Cerebellar cortex (tissue), 1 donor: ENCODE data around the gene GALNT11.
A peak's percentile ranks its signal among the peaks of the same experiment; 100 is the strongest.
"Not testable (repeated sequence)": the region's sequence is repeated elsewhere in the genome, so short reads cannot be mapped to it uniquely, and the experiment has no call there.

Experiments
- DNase-seq: peaks from one replicate; pipeline ENCODE4 v3.0.0-alpha.2; 2015; ENCODE audit warnings: low spot score

GALNT11 gene

GRCh38 chr7:152025077-152025936, at the start of gene GALNT11:
GALNT11 (plus strand) TSS chr7:152025674; CDS start chr7:152094228, 68,554 bp downstream.
- DNase-seq = peak; percentile 80

- no peak for DNase-seq
Measured at GRCh38 chr7:151978616-151979015, 46.9 kb upstream of the GALNT11 start.

GRCh38 chr7:151981223-151981622, 44.3 kb upstream of the GALNT11 start:
- DNase-seq = no peak

- DNase-seq = no peak
Measured at GRCh38 chr7:151982806-151983205, 42.7 kb upstream of the GALNT11 start.

- no peak for DNase-seq
Measured at GRCh38 chr7:151984612-151985011, 40.9 kb upstream of the GALNT11 start.

- peak; percentile 46 for DNase-seq
Measured at GRCh38 chr7:151987748-151988529, 37.5 kb upstream of the GALNT11 start.

GRCh38 chr7:151992375-151992774, 33.1 kb upstream of the GALNT11 start:
- DNase-seq = peak; percentile 61

- no peak for DNase-seq
Measured at GRCh38 chr7:151993977-151994676, 31.3 kb upstream of the GALNT11 start.

GRCh38 chr7:151999424-152000090, 25.9 kb upstream of the GALNT11 start:
- no peak for DNase-seq

- no peak for DNase-seq
Measured at GRCh38 chr7:152000191-152000590, 25.3 kb upstream of the GALNT11 start.

GRCh38 chr7:152006336-152006735, 19.1 kb upstream of the GALNT11 start:
- DNase-seq = no peak

GRCh38 chr7:152011860-152012259, 13.6 kb upstream of the GALNT11 start:
- DNase-seq = peak; percentile 36

GRCh38 chr7:152013230-152013629, 12.2 kb upstream of the GALNT11 start:
- no peak for DNase-seq

- no peak for DNase-seq
Measured at GRCh38 chr7:152013974-152014373, 11.5 kb upstream of the GALNT11 start.

- no peak for DNase-seq
Measured at GRCh38 chr7:152014722-152015121, 10.8 kb upstream of the GALNT11 start.

GRCh38 chr7:152015600-152015999, 9.9 kb upstream of the GALNT11 start:
- DNase-seq = no peak

- no peak for DNase-seq
Measured at GRCh38 chr7:152016947-152017346, 8.5 kb upstream of the GALNT11 start.

- DNase-seq = not testable (repeated sequence)
Measured at GRCh38 chr7:152017683-152018082, 7.8 kb upstream of the GALNT11 start.

GRCh38 chr7:152021740-152022139, 3.7 kb upstream of the GALNT11 start:
- DNase-seq = not testable (repeated sequence)

GRCh38 chr7:152025937-152026890, 740 bp downstream of the GALNT11 start:
- DNase-seq = peak; percentile 16
